Right lobe of liver (tissue), 6 donors: ENCODE data around the gene ENC1. TPM values are rescaled to one million over a fixed set of nuclear protein-coding genes. Genes with fewer than 3 reads are reported as not detected.

Experiments used
- ATAC-seq, 4 donors: fragments of 200-7000 bp; cut with Tn5 transposase; one replicate each; pipeline ENCODE4 v1.9.1; 2020; ENCODE audit warnings: mild to moderate bottlenecking in 4 of 4, moderate library complexity in 4 of 4
- DNase-seq, 3 donors: peaks; one replicate each; pipeline ENCODE4 v3.0.0-alpha.2; 2020
- H3K27ac ChIP-seq, 3 donors: fragments of 200-600 bp; one replicate each; pipeline ENCODE4 v1.8.0; 2022
- H3K27me3 ChIP-seq, 2 donors: fragments of 200-600 bp; one replicate each; pipeline ENCODE4 v1.8.0; 2022
- H3K36me3 ChIP-seq, 4 donors: fragments of 200-600 bp; sonication (generic) in 1 of 4; one replicate each; pipeline versions ENCODE4 v1.5.1 to v1.8.0; 2017 to 2022; ENCODE audit warnings: control low read depth in 1 of 4
- H3K4me1 ChIP-seq, 4 donors: fragments of 200-600 bp; sonication (generic) in 1 of 4; one replicate each; pipeline versions ENCODE4 v1.5.1 to v1.8.0; 2017 to 2022; ENCODE audit warnings: control low read depth in 1 of 4
- H3K4me3 ChIP-seq, 3 donors: fragments of 200-600 bp; one replicate each; pipeline ENCODE4 v1.8.0; 2022
- H3K9me3 ChIP-seq, 4 donors: fragments of 200-600 bp; sonication (generic) in 1 of 4; one replicate each; pipeline versions ENCODE4 v1.5.1 to v1.8.0; 2017 to 2022; ENCODE audit warnings: control low read depth in 1 of 4
- CTCF ChIP-seq, 4 donors: fragments of 200-600 bp in 3 of 4; fragments of 450-650 bp in 1 of 4; IDR thresholded peaks; one replicate each; pipeline versions ENCODE4 v1.5.1 to v1.8.0; 2016 to 2022; ENCODE audit warnings: antibody characterized with exemption in 4 of 4, mild to moderate bottlenecking in 2 of 4
- POLR2A ChIP-seq: fragments of 450-650 bp; IDR thresholded peaks from one replicate; pipeline ENCODE4 v1.6.1; 2017; ENCODE audit warnings: antibody characterized with exemption, mild to moderate bottlenecking
- WGBS: methylation state at CpG from one replicate; pipeline ENCODE4 v1.1.6; 2018; ENCODE audit warnings: low coverage, low lambda C conversion rate; ENCODE audit not compliant: insufficient coverage; ENCODE audit errors: missing lambda C conversion rate; 5-methylcytosine and 5-hydroxymethylcytosine counted together
- intact Hi-C, 2 donors: fragments of 100-400 bp; cut with DNase I; formaldehyde crosslinking; loops; one replicate each; pipeline versions ENCODE4 v1.11.2 to v1.14.1; 2022
- total RNA-seq, 6 experiments: library from RNA; depleted of rRNA in 2 of 6; stranded (reverse); fragments of >200 nt in 2 of 6; fragmentation: NEBNext Ultra II Directional in 3 of 6; extraction: Animal tissue kit (Norgen Biotek cat#: 25700) in 3 of 6; gene quantifications; one replicate each; pipeline versions ENCODE4 v1.1.0 to v1.2.4, GENCODE V29; 2016 to 2023
- donor health status: DM: no; HTN: yes; CAD: no.
- donor health status: DM: no; HTN: no; CAD: no.
- donor health status: DM: no; HTN: no; CAD: no.
- donor health status: DM: no; HTN: yes; CAD: no.
- donor health status: DM: no; HTN: yes; CAD: no.

Gene ENC1
- total RNA-seq, 6 experiments from 2014 or later, result 4.5 to 6.8 (median 5.5) TPM

- no peak for DNase-seq
- 58% methylated on average over 6 of the region's 7 CpGs for WGBS
- Histone ChIP-seq H3K4me1 (peaks cover 0 to 4% (median 1%) of the 10 kb centered on the region in 4 donors), H3K9me3 (no peaks in the 10 kb centered on the region), H3K27me3 (no peaks in the 10 kb centered on the region), H3K27ac (no peak overlapping the region), H3K36me3 (peaks cover 0 to 26% (median 7%) of the 10 kb centered on the region in 4 donors), H3K4me3 (no peak overlapping the region)
- intact Hi-C loops, result no loop called here
- ATAC-seq, result no peak
- TF ChIP-seq CTCF (IDR thresholded peaks at IDR 0.05), result no peak
- TF ChIP-seq POLR2A, result no peak
Measured at GRCh38 chr5:74630453-74631066, 10.0 kb downstream of the ENC1 start.

GRCh38 chr5:74629326-74629725 lies 11.2 kb downstream of the ENC1 start:
- Histone ChIP-seq H3K9me3 (no peaks in the 10 kb centered on the region), H3K27me3 (no peaks in the 10 kb centered on the region), H3K4me3 (no peak overlapping the region), H3K36me3 (peaks cover 0 to 16% (median 6%) of the 10 kb centered on the region in 4 donors), H3K4me1 (peaks cover 0 to 4% (median 1%) of the 10 kb centered on the region in 4 donors), H3K27ac (no peak overlapping the region)
- no peak for ATAC-seq
- TF ChIP-seq POLR2A (no peak), CTCF (IDR thresholded peaks at IDR 0.05) (no peak)
- intact Hi-C loops, result no loop called here
- DNase-seq, result no peak
- 82% methylated on average over 3 of the region's 4 CpGs for WGBS

- TF ChIP-seq POLR2A (no peak), CTCF (IDR thresholded peaks at IDR 0.05) (no peak)
- Histone ChIP-seq H3K27me3 (no peaks in the 10 kb centered on the region), H3K4me1 (peaks cover 0 to 4% (median 1%) of the 10 kb centered on the region in 4 donors), H3K4me3 (no peak overlapping the region), H3K27ac (no peak overlapping the region), H3K36me3 (peaks cover 0 to 12% (median 2%) of the 10 kb centered on the region in 4 donors), H3K9me3 (no peaks in the 10 kb centered on the region)
- ATAC-seq (no peak), DNase-seq (no peak)
- intact Hi-C loops, result no loop called here
- WGBS, result 78% methylated on average over 6 of the region's 6 CpGs
Measured at GRCh38 chr5:74628359-74628758, 12.2 kb downstream of the ENC1 start.

- Histone ChIP-seq H3K36me3 (peaks cover 0 to 12% (median 2%) of the 10 kb centered on the region in 4 donors), H3K27ac (no peak overlapping the region), H3K4me1 (peaks cover 0 to 4% (median 1%) of the 10 kb centered on the region in 4 donors), H3K27me3 (no peaks in the 10 kb centered on the region), H3K9me3 (no peaks in the 10 kb centered on the region), H3K4me3 (no peak overlapping the region)
- TF ChIP-seq CTCF (IDR thresholded peaks at IDR 0.05) (no peak), POLR2A (no peak)
- WGBS, result 83% methylated on average over 4 of the region's 4 CpGs
- ATAC-seq, result no peak
- intact Hi-C loops, result no loop called here
- no peak for DNase-seq
Measured at GRCh38 chr5:74627646-74628279, 12.8 kb downstream of the ENC1 start.
